Fibroblast of skin of right biceps (primary cell): ENCODE measurements around the gene SLC5A6.
"Not testable (repeated sequence)": the region's sequence is repeated elsewhere in the genome, so short reads cannot be mapped to it uniquely, and the experiment has no call there.

Source experiments
- DNase-seq: peaks from one replicate; pipeline ENCODE4 v3.0.0-alpha.2; 2013

SLC5A6 gene

GRCh38 chr2:27203741-27204140, 8.3 kb downstream of the SLC5A6 start:
- DNase-seq, result no peak

DNA sequence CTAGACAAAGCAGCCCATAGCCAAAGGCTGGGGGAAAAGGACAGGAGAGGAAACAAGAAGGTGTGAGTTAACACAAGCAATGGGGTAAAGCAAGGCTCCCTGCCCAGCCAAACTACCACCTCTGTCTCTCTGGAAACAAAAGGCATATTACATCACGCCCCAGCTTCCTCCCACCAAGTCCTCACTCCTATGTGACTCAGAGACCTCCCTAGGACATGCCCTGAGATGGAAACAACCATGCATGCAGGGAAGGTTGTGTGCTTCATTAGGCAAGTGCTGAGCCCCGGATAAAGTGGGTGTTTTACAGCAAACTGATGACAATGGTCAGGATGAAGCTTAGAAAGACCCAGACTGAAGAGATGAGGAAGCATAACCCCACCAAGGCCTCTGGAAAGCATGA, 9.2 kb downstream of the SLC5A6 start:
- DNase-seq, result no peak

GRCh38 chr2:27201675-27202074, 10.4 kb downstream of the SLC5A6 start:
- no peak for DNase-seq

DNA sequence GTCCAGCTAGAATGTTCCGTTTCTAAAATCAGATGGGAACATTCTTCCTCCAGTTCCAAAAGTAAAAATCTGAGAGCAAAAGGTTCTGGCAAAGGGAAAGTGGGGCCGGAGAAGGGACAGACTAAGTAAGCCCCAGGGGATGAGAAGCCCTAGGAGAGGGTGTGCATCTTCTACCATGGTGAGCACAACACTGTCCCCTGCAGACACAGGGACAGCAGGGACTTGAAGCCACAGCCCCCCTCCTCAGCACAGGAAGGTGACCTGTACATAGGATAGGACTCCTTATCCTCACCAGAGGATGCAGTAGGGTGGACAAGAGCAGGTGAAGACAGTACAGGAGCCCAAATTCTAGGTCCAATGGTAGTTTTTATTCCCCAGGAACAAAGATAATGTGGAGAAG, 12.8 kb downstream of the SLC5A6 start:
- no peak for DNase-seq

DNA sequence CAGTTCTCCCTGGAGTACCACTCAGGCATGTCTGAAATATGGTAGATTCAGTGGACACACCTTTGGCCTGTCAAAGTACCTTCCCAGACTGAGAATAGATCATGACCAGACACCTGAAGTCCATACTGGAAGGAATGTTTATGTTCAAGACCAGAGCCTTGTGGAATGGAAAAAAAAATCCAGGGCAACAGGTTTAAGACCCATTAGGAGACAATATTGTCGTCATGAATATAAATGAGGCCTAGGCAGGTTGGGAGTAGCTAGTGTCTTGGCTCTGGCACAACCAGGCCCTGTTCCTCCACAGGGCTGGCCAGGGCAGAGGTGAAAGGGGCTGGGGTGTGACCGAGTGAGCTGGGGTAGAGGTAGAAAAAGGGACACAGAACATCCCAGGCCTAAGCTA, 13.4 kb downstream of the SLC5A6 start:
- DNase-seq, result no peak

- not testable (repeated sequence) for DNase-seq
Observed at GRCh38 chr2:27198068-27198467, 14.0 kb downstream of the SLC5A6 start.

DNA sequence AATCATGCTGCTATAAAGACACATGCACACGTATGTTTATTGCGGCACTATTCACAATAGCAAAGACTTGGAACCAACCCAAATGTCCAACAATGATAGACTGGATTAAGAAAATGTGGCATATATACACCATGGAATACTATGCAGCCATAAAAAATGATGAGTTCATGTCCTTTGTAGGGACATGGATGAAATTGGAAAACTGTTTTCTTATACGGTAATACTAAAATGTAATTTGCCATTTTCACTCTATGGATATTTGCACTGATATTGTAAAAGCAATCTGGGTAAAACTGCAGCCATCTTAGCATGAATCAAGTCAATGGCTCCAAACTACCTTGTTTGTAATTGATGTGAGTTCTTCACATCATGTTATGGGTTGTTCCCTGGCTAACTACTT, 16.3 kb downstream of the SLC5A6 start:
- not testable (repeated sequence) for DNase-seq

GRCh38 chr2:27194538-27195354, 17.3 kb downstream of the SLC5A6 start:
- no peak for DNase-seq

- peak; percentile 71 for DNase-seq
Observed at GRCh38 chr2:27191070-27191829, 20.8 kb downstream of the SLC5A6 start.

DNA sequence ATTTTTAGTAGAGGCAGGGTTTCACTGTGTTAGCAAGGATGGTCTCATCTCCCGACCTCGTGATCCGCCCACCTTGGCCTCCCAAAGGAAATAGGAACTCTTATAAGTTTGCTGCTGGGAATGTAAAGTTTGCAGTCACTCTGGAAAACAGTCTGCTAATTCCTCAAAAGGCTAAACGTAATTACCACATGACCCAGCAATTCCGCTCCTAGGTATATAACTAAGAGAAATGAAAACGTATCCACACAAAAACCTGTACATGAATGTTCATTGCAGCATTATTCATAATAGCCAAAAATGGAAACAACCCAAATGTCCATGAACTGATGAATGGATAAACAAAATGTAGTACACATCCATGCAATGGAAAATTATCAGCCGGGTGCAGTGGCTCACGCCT, 22.1 kb downstream of the SLC5A6 start:
- no peak for DNase-seq

DNA sequence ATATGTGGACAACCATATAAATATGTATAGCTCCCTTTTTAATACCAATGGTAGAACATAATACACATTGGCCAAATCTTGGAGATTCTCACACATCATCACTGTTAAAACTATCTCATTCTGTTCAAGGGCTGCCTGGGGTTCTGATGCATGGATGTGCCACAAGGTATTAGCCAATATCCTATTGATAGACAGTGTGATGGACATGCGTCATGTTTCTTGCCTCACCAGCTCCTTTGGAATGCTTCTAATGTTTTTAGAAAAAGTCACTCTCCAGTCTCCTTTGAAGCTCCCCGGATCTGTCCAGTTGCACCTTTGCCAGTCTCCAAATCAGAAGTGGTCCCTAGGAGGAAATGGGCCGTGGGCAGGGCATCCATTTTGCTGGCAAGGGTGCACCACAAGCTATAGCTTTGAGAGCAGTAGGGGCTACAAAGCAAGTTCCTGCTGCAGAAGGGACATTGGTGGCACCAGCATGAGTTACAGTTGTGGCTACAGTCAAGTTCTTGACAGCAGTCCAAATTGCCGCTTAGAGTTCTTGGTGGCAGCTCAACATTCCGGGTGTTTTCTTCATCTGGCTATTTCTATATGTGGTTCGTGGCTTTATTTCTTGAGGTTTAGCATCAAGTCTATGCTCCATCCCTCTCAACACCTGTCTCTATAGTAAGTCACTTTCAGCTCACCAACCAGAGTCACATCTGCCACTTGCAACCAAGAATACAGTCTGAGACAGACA, 25.3 kb downstream of the SLC5A6 start:
- no peak for DNase-seq

GRCh38 chr2:27185331-27186026, 26.6 kb downstream of the SLC5A6 start:
- DNase-seq, result peak; percentile 89

DNA sequence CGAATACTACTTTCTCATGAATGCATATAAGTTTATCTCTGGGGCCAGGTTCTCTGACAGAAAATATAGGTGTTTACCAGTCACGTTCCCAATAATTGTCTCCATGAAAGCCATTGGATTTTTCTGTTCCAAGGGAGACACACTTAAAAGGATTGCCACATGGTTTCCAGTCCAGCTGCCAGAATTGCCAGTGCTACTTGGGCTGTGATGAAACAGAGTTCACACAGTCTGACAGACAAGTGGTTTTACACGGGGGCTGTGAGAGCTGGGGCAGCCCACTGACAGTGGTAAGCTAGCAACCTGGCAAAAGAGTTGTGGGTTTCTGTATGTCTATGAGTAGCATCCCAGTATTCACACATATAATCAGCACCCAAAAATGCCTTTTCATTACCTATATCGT, 28.0 kb downstream of the SLC5A6 start:
- DNase-seq, result no peak

GRCh38 chr2:27182346-27182745, 29.7 kb downstream of the SLC5A6 start:
- peak; percentile 91 for DNase-seq

DNA sequence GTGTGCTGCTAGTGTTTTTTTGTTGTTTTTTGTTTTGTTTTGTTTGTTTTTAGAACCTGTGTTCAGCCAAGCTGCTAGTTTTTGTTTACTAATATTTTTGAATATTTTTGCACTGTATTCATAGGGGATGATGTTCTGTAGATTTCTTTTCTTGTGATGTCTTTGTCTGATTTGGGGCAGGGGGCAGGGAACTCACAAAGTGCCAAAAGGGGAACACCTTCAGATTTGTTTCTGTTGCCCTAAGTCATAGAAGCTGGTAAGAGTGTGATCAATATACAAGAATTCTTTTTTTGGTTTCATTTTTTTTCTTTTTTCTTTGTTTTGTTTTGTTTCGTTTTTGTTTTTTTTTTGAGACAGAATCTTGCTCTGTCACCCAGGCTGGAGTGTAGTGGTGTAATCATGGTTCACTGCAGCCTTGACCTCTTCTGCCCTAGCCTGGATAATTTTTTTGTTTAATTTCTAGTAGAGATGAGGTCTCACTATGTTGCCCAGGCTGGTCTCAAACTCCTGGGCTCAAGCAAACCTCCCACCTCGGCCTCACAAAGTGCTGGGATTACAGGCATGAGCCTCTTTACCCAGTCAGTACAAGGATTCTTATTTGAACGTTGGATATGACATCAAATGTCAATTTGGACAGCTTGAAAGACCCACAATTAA, 32.6 kb downstream of the SLC5A6 start:
- DNase-seq, result no peak

DNA sequence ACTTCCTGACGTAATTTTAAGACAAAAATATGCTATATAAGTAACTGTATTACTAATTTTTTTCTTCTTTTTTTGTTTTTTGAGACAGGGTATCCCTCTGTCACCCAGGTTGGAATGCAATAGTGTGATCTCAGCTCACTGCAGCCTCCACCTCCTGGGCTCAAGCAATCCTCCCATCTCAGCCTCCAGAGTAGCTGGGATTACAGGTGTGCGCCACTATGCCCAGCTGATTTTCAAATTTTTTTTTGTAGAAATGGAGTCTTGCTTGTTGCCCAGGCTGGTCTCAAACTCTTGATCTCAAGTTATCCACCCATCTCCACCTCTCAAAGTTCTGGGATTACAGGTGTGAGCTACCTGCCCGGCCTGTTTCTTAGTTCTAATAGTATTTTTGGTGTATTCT, 33.6 kb downstream of the SLC5A6 start:
- no peak for DNase-seq

DNA sequence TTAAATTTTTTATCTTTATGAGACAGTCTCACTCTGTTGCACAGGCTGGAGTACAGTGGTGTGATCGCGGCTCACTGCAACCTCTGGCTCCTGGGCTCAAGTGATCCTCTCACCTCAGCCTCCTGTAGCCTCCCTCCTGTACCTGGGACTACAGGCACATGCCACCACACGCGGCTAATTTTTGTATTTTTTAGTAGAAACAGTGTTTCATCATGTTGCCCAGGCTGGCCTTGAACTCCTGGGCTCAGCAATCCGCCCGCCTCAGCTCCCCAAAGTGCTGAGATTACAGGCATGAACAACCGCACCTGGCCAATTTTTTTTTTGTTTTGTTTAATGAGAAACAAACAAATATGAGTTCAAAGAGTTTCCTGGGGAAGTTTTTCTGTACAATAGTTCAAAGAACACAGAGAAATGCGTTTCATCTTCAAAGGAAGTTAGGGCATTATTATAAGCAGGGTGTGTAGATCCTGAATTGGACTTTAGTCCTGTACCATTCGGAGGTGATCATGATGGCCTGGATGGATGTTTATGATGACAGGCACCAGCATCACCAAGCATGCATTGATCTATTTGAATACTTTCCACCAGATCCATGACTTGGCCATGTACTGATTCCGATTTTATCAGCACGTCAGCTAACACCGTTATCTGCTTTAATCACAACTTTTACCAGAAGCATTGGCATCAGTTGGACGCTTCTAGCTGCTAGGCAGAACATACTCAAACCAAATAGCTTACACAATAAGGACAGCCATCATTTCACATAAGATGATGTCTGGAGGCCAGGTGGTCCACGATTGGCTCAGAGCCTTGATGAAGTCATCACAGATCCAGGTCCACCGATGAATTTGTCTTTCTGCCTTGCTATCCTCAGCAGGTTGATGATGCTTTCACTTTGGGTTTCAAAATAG, 34.4 kb downstream of the SLC5A6 start:
- DNase-seq, result no peak

DNA sequence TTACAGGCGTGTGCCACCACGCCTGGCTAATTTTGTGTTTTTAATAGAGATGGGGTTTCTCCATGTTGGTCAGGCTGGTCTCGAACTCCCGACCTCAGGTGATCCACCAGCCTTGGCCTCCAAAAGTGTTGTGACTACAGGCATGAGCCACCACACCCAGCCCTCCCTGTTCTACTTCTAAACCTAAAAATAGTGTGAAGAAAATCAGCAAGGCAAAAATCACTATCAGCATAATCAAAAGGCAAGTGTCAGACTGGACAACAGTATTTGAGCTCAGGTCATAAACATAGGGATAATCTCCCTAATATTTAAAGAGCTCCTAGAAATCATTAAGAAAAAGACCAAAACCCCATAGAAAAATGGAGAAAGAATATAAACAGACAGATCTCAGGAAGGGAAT, 36.3 kb downstream of the SLC5A6 start:
- not testable (repeated sequence) for DNase-seq

- no peak for DNase-seq
Observed at GRCh38 chr2:27175330-27175729, 36.7 kb downstream of the SLC5A6 start.

DNA sequence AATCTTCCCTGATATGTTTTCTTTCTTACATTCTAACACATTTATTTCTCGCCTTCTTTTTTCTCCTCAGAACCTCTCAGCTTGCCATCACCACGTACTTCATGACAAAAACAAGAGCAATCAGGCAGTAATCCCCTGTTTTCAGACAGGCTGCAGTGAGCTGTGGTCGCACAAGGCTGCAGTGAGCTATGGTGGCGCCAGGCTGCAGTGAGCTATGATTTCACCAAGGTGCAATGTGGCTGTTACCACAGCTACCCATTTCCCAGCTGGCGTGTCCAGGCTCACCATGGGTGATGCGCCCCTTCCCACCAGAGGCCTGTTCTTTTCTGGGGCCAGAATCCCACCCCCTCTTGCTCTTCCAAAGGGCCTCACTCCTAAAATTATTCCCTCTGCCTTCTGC, 37.4 kb downstream of the SLC5A6 start:
- peak; percentile 50 for DNase-seq

DNA sequence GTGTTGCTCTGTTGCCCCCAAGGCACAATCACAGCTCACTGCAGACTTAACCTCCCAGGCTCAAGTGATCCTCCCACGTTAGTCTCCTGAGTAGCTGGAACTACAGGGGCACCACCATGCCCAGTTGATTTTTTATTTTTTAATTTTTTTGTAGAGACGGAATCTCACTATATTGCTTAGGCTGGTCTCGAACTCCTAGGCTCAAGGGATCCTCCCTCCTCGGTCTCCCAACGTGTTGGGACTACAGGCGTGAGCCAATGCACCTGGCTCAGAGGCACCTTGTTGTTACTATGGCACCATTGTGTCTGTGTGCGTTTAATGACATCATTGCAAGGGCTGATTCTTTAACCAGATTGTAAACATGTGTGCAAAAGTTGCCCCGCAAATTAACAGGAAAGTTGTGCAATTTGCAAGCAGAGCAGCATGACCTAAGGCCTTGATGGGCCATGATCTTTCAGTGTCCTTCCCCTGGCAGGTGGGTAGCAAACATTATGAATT, 40.7 kb downstream of the SLC5A6 start:
- no peak for DNase-seq
